Vagina (tissue), 2 donors: ENCODE data around the gene TSPAN13. TPM values are rescaled to one million over a fixed set of nuclear protein-coding genes. Genes with fewer than 3 reads are reported as not detected.

Source experiments
- DNase-seq, 2 donors: peaks; one replicate each; pipeline ENCODE4 v3.0.0-alpha.2; 2017; ENCODE audit errors: extremely low spot score in 2 of 2
- H3K27ac ChIP-seq: fragments of 200-600 bp; sonication (generic); one replicate; pipeline ENCODE4 v1.5.1; 2019
- H3K27me3 ChIP-seq: fragments of 200-600 bp; sonication (generic); one replicate; pipeline ENCODE4 v1.5.1; 2019
- H3K36me3 ChIP-seq, 2 donors: fragments of 200-600 bp; sonication (generic); one replicate each; pipeline ENCODE4 v1.5.1; 2017 to 2019
- H3K4me1 ChIP-seq: fragments of 200-600 bp; sonication (generic); one replicate; pipeline ENCODE4 v1.5.1; 2019
- H3K4me3 ChIP-seq, 2 donors: fragments of 200-600 bp; sonication (generic); 1 replicate in 1 of 2; 2 replicates in 1 of 2; pipeline ENCODE4 v1.5.1; 2016 to 2019
- H3K9me3 ChIP-seq: fragments of 200-600 bp; sonication (generic); one replicate; pipeline ENCODE4 v1.5.1; 2019
- CTCF ChIP-seq, 3 experiments: fragments of 450-650 bp in 2 of 3; fragments of 200-600 bp in 1 of 3; sonication (generic) in 1 of 3; IDR thresholded peaks; one replicate each; pipeline ENCODE4 v1.5.1; 2017 to 2019; ENCODE audit warnings: antibody characterized with exemption in 3 of 3, mild to moderate bottlenecking in 2 of 3, moderate library complexity in 2 of 3
- POLR2A ChIP-seq, 2 donors: fragments of 450-650 bp; IDR thresholded peaks; one replicate each; pipeline ENCODE4 v1.6.1; 2017; ENCODE audit warnings: antibody characterized with exemption in 2 of 2, mild to moderate bottlenecking in 2 of 2, moderate library complexity in 2 of 2
- POLR2AphosphoS5 ChIP-seq, 2 donors: sonication (generic); formaldehyde crosslinking; IDR thresholded peaks; one replicate each; pipeline ENCODE4 v1.9.0; 2017; ENCODE audit warnings: antibody characterized with exemption in 2 of 2, mild to moderate bottlenecking in 2 of 2, low read depth in 1 of 2; ENCODE audit not compliant: insufficient read depth in 1 of 2
- intact Hi-C: fragments of 100-400 bp; cut with DNase I; formaldehyde crosslinking; loops from one replicate; pipeline ENCODE4 v1.15.1; 2023
- total RNA-seq: library from RNA; depleted of rRNA; stranded (reverse); fragments of >200 nt; gene quantifications from one replicate; pipeline ENCODE4 v1.2.3, GENCODE V29; 2016

Gene TSPAN13
- total RNA-seq, 1 donor from 2014 or later, result 13.8 TPM

- Histone ChIP-seq H3K4me3 (peak overlapping the region; percentile 65 to 79), H3K27ac (peak overlapping the region; percentile 51), H3K9me3 (no peaks in the 10 kb centered on the region), H3K27me3 (no peaks in the 10 kb centered on the region), H3K4me1 (no peaks in the 10 kb centered on the region), H3K36me3 (no peaks in the 10 kb centered on the region)
- intact Hi-C loops, result no loop called here
- TF ChIP-seq CTCF (IDR thresholded peaks at IDR 0.05), result no peak
- no peak for TF ChIP-seq POLR2A (IDR thresholded peaks at IDR 0.05)
- no peak for TF ChIP-seq POLR2AphosphoS5 (IDR thresholded peaks at IDR 0.05; ENCODE audit: insufficient read depth in 1 of 2, low read depth in 1 of 2)
- no peak for DNase-seq
Measured at GRCh38 chr7:16753932-16754855, 639 bp downstream of the TSPAN13 start.

GRCh38 chr7:16754856-16755317 lies 1.3 kb downstream of the TSPAN13 start:
- peak overlapping the region; percentile 65 to 79 for H3K4me3 ChIP-seq
- peak overlapping the region; percentile 51 for H3K27ac ChIP-seq

GRCh38 chr7:16755397-16755796 lies 1.8 kb downstream of the TSPAN13 start:
- Histone ChIP-seq H3K27me3 (no peaks in the 10 kb centered on the region), H3K9me3 (no peaks in the 10 kb centered on the region), H3K4me1 (no peaks in the 10 kb centered on the region), H3K27ac (peak overlapping the region; percentile 51), H3K4me3 (peak overlapping the region in 1 of 2 donors; percentile 65), H3K36me3 (no peaks in the 10 kb centered on the region)
- DNase-seq, result no peak
- TF ChIP-seq POLR2AphosphoS5 (IDR thresholded peaks at IDR 0.05; ENCODE audit: insufficient read depth in 1 of 2, low read depth in 1 of 2) (no peak), CTCF (IDR thresholded peaks at IDR 0.05) (no peak)
- intact Hi-C loops, result no loop called here

More at GRCh38 chr7:16754856-16755317, 1.3 kb downstream of the TSPAN13 start:
- no peak for DNase-seq
- no peaks in the 10 kb centered on the region for H3K9me3 ChIP-seq
- no peaks in the 10 kb centered on the region for H3K27me3 ChIP-seq
- TF ChIP-seq POLR2A (IDR thresholded peaks at IDR 0.05), result no peak
- TF ChIP-seq CTCF (IDR thresholded peaks at IDR 0.05), result no peak
- no peak for TF ChIP-seq POLR2AphosphoS5 (IDR thresholded peaks at IDR 0.05; ENCODE audit: insufficient read depth in 1 of 2, low read depth in 1 of 2)
- intact Hi-C loops, result no loop called here
- no peaks in the 10 kb centered on the region for H3K36me3 ChIP-seq
- no peaks in the 10 kb centered on the region for H3K4me1 ChIP-seq

- no peak for DNase-seq
- intact Hi-C loops, result no loop called here
- Histone ChIP-seq H3K4me3 (no peak overlapping the region), H3K4me1 (no peaks in the 10 kb centered on the region), H3K27me3 (no peaks in the 10 kb centered on the region), H3K36me3 (no peaks in the 10 kb centered on the region), H3K9me3 (no peaks in the 10 kb centered on the region), H3K27ac (no peak overlapping the region)
- TF ChIP-seq POLR2A (IDR thresholded peaks at IDR 0.05), result no peak
- no peak for TF ChIP-seq POLR2AphosphoS5 (IDR thresholded peaks at IDR 0.05; ENCODE audit: insufficient read depth in 1 of 2, low read depth in 1 of 2)
- no peak for TF ChIP-seq CTCF (IDR thresholded peaks at IDR 0.05)
Measured at GRCh38 chr7:16758036-16758435, 4.5 kb downstream of the TSPAN13 start.
